IMR-90 (cell line): ENCODE results near the gene SHROOM3.

Source experiments
- BHLHE40 ChIP-seq: fragments of 150-350 bp; IDR thresholded peaks from 2 replicates; pipeline ENCODE4 v1.6.1; 2016; ENCODE audit warnings: mild to moderate bottlenecking, low read depth, low read length
- CEBPB ChIP-seq: IDR thresholded peaks from 2 replicates; pipeline ENCODE4 v1.6.1; 2012; ENCODE audit warnings: low read depth, low read length, improper control_type of control experiment
- CTCF ChIP-seq: conservative IDR thresholded peaks from 2 replicates; pipeline ENCODE4 v1.5.1; 2012; ENCODE audit warnings: mild to moderate bottlenecking, low read depth, low read length, improper control_type of control experiment
- MAFK ChIP-seq: IDR thresholded peaks from 2 replicates; pipeline ENCODE4 v1.6.1; 2012; ENCODE audit warnings: low read depth, low read length, improper control_type of control experiment
- MXI1 ChIP-seq: IDR thresholded peaks from 2 replicates; pipeline ENCODE4 v1.6.1; 2012; ENCODE audit warnings: low read depth, mild to moderate bottlenecking, low read length, moderate library complexity, borderline replicate concordance
- NFE2L2 ChIP-seq: fragments of 150-350 bp; IDR thresholded peaks from 2 replicates; pipeline ENCODE4 v1.6.1; 2016; ENCODE audit warnings: low read depth, mild to moderate bottlenecking, low read length
- POLR2A ChIP-seq: IDR thresholded peaks from 2 replicates; pipeline ENCODE4 v1.6.1; 2012; ENCODE audit warnings: mild to moderate bottlenecking, low read depth, low read length
- RAD21 ChIP-seq: IDR thresholded peaks from 2 replicates; pipeline ENCODE4 v1.6.1; 2012; ENCODE audit warnings: low read length, improper control_type of control experiment
- RFX5 ChIP-seq: IDR thresholded peaks from 2 replicates; pipeline ENCODE4 v1.8.0; 2012; ENCODE audit warnings: low read depth, mild to moderate bottlenecking, low read length, moderate library complexity

- TF ChIP-seq NFE2L2 (no peak), POLR2A (no peak), CTCF (peak; percentile 25; the same call in 1 of the 2 replicates), CEBPB (no peak), BHLHE40 (no peak), MAFK (no peak), RAD21 (no peak), RFX5 (no peak), MXI1 (no peak)
Measured at GRCh38 chr4:76784237-76784636, 349.2 kb downstream of the SHROOM3 start.
